ENCODE measurements around the gene IGDCC3. TPM values are rescaled to one million over a fixed set of nuclear protein-coding genes. Genes with fewer than 3 reads are reported as not detected.

IGDCC3 gene
- total and polyA plus RNA-seq, 2 donors from 2014 or later = 0.22 to 0.49 TPM

- H3K36me3 ChIP-seq (ENCODE audit: control insufficient read depth in 2 of 3, insufficient read depth in 3 of 3, low read length in 3 of 3) = no peaks in the 10 kb centered on the region
- peaks cover 0 to 13% (median 5%) of the 10 kb centered on the region in 3 donors for H3K4me1 ChIP-seq (ENCODE audit: control insufficient read depth in 2 of 3, insufficient read depth in 2 of 3, low read depth in 1 of 3, low read length in 3 of 3)
- no peaks in the 10 kb centered on the region for H3K27me3 ChIP-seq (ENCODE audit: control insufficient read depth, insufficient read depth, low read length)
- TF ChIP-seq, protein P1, sequence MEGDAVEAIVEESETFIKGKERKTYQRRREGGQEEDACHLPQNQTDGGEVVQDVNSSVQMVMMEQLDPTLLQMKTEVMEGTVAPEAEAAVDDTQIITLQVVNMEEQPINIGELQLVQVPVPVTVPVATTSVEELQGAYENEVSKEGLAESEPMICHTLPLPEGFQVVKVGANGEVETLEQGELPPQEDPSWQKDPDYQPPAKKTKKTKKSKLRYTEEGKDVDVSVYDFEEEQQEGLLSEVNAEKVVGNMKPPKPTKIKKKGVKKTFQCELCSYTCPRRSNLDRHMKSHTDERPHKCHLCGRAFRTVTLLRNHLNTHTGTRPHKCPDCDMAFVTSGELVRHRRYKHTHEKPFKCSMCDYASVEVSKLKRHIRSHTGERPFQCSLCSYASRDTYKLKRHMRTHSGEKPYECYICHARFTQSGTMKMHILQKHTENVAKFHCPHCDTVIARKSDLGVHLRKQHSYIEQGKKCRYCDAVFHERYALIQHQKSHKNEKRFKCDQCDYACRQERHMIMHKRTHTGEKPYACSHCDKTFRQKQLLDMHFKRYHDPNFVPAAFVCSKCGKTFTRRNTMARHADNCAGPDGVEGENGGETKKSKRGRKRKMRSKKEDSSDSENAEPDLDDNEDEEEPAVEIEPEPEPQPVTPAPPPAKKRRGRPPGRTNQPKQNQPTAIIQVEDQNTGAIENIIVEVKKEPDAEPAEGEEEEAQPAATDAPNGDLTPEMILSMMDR (IDR thresholded peaks at IDR 0.05; ENCODE audit: borderline replicate concordance, extremely low read depth, insufficient read depth) = peak; percentile 90
- peak overlapping the region in 2 of 3 donors; percentile 46 to 62 for H3K4me3 ChIP-seq (ENCODE audit: low read length in 3 of 3)
- FAIRE-seq (no peak), DNase-seq (peak; percentile 93 to 96 (median 95))
- H3K27ac ChIP-seq (ENCODE audit: low read depth in 2 of 2, low read length in 2 of 2) = no peak overlapping the region
- H3K9ac ChIP-seq (ENCODE audit: low read length in 3 of 3) = peak overlapping the region in 2 of 3 donors; percentile 29 to 33
- H3K9me3 ChIP-seq (ENCODE audit: control insufficient read depth in 2 of 3, insufficient read depth in 1 of 3, low read length in 3 of 3) = no peaks in the 10 kb centered on the region
- intact Hi-C loops (cut with DNase I) = loop anchor here (5.0 kb wide), 1 partner anchor 68 kb away; no protein-coding TSS in a partner anchor
These were observed 7.4 kb upstream of the IGDCC3 start for GRCh38 chr15:65384895-65385869.

- H3K9ac ChIP-seq (ENCODE audit: low read length in 3 of 3) = peak overlapping the region in 2 of 3 donors; percentile 29
- H3K9me3 ChIP-seq (ENCODE audit: control insufficient read depth in 2 of 3, insufficient read depth in 1 of 3, low read length in 3 of 3) = no peaks in the 10 kb centered on the region
- intact Hi-C loops (cut with DNase I) = no loop called here
- no peak overlapping the region for H3K27ac ChIP-seq (ENCODE audit: low read depth in 2 of 2, low read length in 2 of 2)
- peaks cover 0 to 13% (median 5%) of the 10 kb centered on the region in 3 donors for H3K4me1 ChIP-seq (ENCODE audit: control insufficient read depth in 2 of 3, insufficient read depth in 2 of 3, low read depth in 1 of 3, low read length in 3 of 3)
- no peak for FAIRE-seq
- no peaks in the 10 kb centered on the region for H3K27me3 ChIP-seq (ENCODE audit: control insufficient read depth, insufficient read depth, low read length)
- H3K4me3 ChIP-seq (ENCODE audit: low read length in 3 of 3) = no peak overlapping the region
- H3K36me3 ChIP-seq (ENCODE audit: control insufficient read depth in 2 of 3, insufficient read depth in 3 of 3, low read length in 3 of 3) = no peaks in the 10 kb centered on the region
- DNase-seq = no peak
- TF ChIP-seq, protein P1 (IDR thresholded peaks at IDR 0.05; ENCODE audit: borderline replicate concordance, extremely low read depth, insufficient read depth) = no peak
These were observed 6.7 kb upstream of the IGDCC3 start for GRCh38 chr15:65384505-65384894.

DNA sequence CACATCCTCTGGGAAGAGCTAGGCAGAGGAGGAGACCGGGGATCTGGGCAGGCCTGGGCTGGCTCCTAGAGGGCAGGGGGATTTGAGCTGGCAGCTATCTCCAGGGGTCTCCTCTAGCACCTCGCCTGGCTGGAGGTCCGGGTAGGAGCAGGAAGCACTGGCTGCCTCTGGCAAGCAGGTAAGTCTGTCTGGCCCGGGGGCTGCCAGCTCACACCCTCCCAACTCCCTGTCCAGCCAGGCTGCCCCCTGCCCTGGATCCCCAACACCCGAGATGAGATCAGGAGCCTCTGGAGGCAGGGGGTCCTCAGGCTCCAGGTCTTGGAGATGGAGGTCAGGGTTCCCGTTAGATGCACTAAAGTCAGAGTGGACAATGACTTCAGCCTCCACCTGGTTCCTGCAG, 6.2 kb upstream of the IGDCC3 start:
- FAIRE-seq = no peak
- no peaks in the 10 kb centered on the region for H3K36me3 ChIP-seq (ENCODE audit: control insufficient read depth in 2 of 3, insufficient read depth in 3 of 3, low read length in 3 of 3)
- TF ChIP-seq, protein P1 (IDR thresholded peaks at IDR 0.05; ENCODE audit: borderline replicate concordance, extremely low read depth, insufficient read depth) = no peak
- intact Hi-C loops (cut with DNase I) = no loop called here
- H3K4me3 ChIP-seq (ENCODE audit: low read length in 3 of 3) = no peak overlapping the region
- H3K9ac ChIP-seq (ENCODE audit: low read length in 3 of 3) = peak overlapping the region in 1 of 3 donors; percentile 29
- DNase-seq = no peak
- no peak overlapping the region for H3K27ac ChIP-seq (ENCODE audit: low read depth in 2 of 2, low read length in 2 of 2)
- H3K4me1 ChIP-seq (ENCODE audit: control insufficient read depth in 2 of 3, insufficient read depth in 2 of 3, low read depth in 1 of 3, low read length in 3 of 3) = peaks cover 0 to 13% (median 5%) of the 10 kb centered on the region in 3 donors
- no peaks in the 10 kb centered on the region for H3K9me3 ChIP-seq (ENCODE audit: control insufficient read depth in 2 of 3, insufficient read depth in 1 of 3, low read length in 3 of 3)
- H3K27me3 ChIP-seq (ENCODE audit: control insufficient read depth, insufficient read depth, low read length) = no peaks in the 10 kb centered on the region
